PC-3 (cell line): Measurements from ENCODE around the gene MYO10.

ENCODE experiments used
- EZH2 ChIP-seq: fragments of 300-600 bp; sonication (generic); IDR thresholded peaks from one replicate; pipeline ENCODE4 v1.6.1; 2017; ENCODE audit warnings: antibody characterized with exemption, mild to moderate bottlenecking, low read length; ENCODE audit not compliant: unreplicated experiment
- TF ChIP-seq, protein P1 (sequence below): fragments of 300-600 bp; sonication (generic); conservative IDR thresholded peaks from 2 replicates; pipeline ENCODE4 v1.5.1; 2017; ENCODE audit warnings: antibody characterized with exemption, low read depth, mild to moderate bottlenecking, low read length

- no peak for TF ChIP-seq EZH2
- TF ChIP-seq, protein P1, sequence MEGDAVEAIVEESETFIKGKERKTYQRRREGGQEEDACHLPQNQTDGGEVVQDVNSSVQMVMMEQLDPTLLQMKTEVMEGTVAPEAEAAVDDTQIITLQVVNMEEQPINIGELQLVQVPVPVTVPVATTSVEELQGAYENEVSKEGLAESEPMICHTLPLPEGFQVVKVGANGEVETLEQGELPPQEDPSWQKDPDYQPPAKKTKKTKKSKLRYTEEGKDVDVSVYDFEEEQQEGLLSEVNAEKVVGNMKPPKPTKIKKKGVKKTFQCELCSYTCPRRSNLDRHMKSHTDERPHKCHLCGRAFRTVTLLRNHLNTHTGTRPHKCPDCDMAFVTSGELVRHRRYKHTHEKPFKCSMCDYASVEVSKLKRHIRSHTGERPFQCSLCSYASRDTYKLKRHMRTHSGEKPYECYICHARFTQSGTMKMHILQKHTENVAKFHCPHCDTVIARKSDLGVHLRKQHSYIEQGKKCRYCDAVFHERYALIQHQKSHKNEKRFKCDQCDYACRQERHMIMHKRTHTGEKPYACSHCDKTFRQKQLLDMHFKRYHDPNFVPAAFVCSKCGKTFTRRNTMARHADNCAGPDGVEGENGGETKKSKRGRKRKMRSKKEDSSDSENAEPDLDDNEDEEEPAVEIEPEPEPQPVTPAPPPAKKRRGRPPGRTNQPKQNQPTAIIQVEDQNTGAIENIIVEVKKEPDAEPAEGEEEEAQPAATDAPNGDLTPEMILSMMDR, result no peak
Observed at GRCh38 chr5:16757146-16757545, 178.9 kb downstream of the MYO10 start.
